ENCODE measurements around the gene STOML2.

Gene STOML2

GRCh38 chr9:35115680-35116538 lies 13.0 kb upstream of the STOML2 start, which contains the start of gene ATOSB:
TSS of gene ATOSB (minus strand) at chr9:35115862. CDS start at chr9:35108274, 7,588 bp downstream.
- Histone ChIP-seq H3K36me3 (ENCODE audit: control insufficient read depth in 2 of 2, insufficient read depth in 1 of 2, low read length in 2 of 2) (no peaks in the 10 kb centered on the region), H3K4me1 (ENCODE audit: control insufficient read depth, insufficient read depth, low read length) (peaks cover 15% of the 10 kb centered on the region), H3K27ac (ENCODE audit: extremely low read depth, low read depth, low read length) (peak within 1 kb of the TSS; percentile 18; the same call in 1 of the 2 replicates), H3K9me3 (ENCODE audit: control insufficient read depth, insufficient read depth, low read depth, low read length) (no peaks in the 10 kb centered on the region), H3K4me3 (ENCODE audit: low read depth, low read length) (peak within 1 kb of the TSS; percentile 48)
- CTCF ChIA-PET = interaction anchor here (0.6 to 6.8 kb wide), 12 partner anchors 18 to 437 kb away, joined by 3 to 58 read pairs (median 4); partner anchors contain the start of genes PIGO and RUSC2
- POLR2A ChIA-PET = interaction anchor here (0.5 to 4.3 kb wide), 17 partner anchors 13 to 1258 kb away, joined by 3 to 92 read pairs (median 4); partner anchors contain the start of genes CCDC107, FANCG, PIGO and RMRP
- TF ChIP-seq ZNF202 (tag by site-specific recombination; IDR thresholded peaks at IDR 0.05; ENCODE audit: borderline replicate concordance) = no peak
- 0 out of 2 replicates have a peak, but pooled peaks have one; percentile 9 for TF ChIP-seq SCRT1 (tag by site-specific recombination; IDR thresholded peaks at IDR 0.05; ENCODE audit: borderline replicate concordance)
- no peak for TF ChIP-seq ZNF621 (tag by site-specific recombination; IDR thresholded peaks at IDR 0.05)
- TF ChIP-seq ZNF280D (tag by site-specific recombination; IDR thresholded peaks at IDR 0.05) = no peak
- TF ChIP-seq ELK4 (IDR thresholded peaks at IDR 0.05; ENCODE audit: borderline replicate concordance, low read depth, low read length) = no peak
- TF ChIP-seq ZNF514 (tag by site-specific recombination; IDR thresholded peaks at IDR 0.05) = no peak
- TF ChIP-seq KLF17 (tag by site-specific recombination; IDR thresholded peaks at IDR 0.05) = no peak
- no peak for TF ChIP-seq ZSCAN18 (tag by site-specific recombination; IDR thresholded peaks at IDR 0.05)
- TF ChIP-seq ZNF677 (tag by site-specific recombination; IDR thresholded peaks at IDR 0.05) = no peak
- no peak for TF ChIP-seq ZNF133 (tag by site-specific recombination; IDR thresholded peaks at IDR 0.05)
- no peak for TF ChIP-seq AEBP2 (tag by site-specific recombination; IDR thresholded peaks at IDR 0.05; ENCODE audit: borderline replicate concordance)
- peak; percentile 76 for TF ChIP-seq ZFHX2 (tag by site-specific recombination; conservative IDR thresholded peaks at IDR 0.05)
- TF ChIP-seq BCL11B (tag by site-specific recombination; IDR thresholded peaks at IDR 0.05; ENCODE audit: low read depth) = no peak
- no peak for TF ChIP-seq ZNF223 (tag by site-specific recombination; IDR thresholded peaks at IDR 0.05)
- TF ChIP-seq IKZF3 (tag by site-specific recombination; IDR thresholded peaks at IDR 0.05) = peak; percentile 83
- TF ChIP-seq ZNF350 (tag by site-specific recombination; IDR thresholded peaks at IDR 0.05) = no peak
- TF ChIP-seq ZNF174 (tag by site-specific recombination; IDR thresholded peaks at IDR 0.05) = no peak
- no peak for TF ChIP-seq MZF1 (tag by site-specific recombination; IDR thresholded peaks at IDR 0.05; ENCODE audit: borderline replicate concordance)
- TF ChIP-seq ZBTB7A (tag by site-specific recombination; IDR thresholded peaks at IDR 0.05; ENCODE audit: low read depth) = 0 out of 2 replicates have a peak, but pooled peaks have one; percentile 12
- no peak for TF ChIP-seq GLI4 (tag by site-specific recombination; IDR thresholded peaks at IDR 0.05)
- no peak for TF ChIP-seq GFI1B (tag by site-specific recombination; IDR thresholded peaks at IDR 0.05)
- TF ChIP-seq SP3 (tag by site-specific recombination; IDR thresholded peaks at IDR 0.05) = peak; percentile 99
- TF ChIP-seq PATZ1 (tag by site-specific recombination; IDR thresholded peaks at IDR 0.05) = 0 out of 2 replicates have a peak, but pooled peaks have one; percentile 61
- no peak for TF ChIP-seq PRDM6 (tag by site-specific recombination; IDR thresholded peaks at IDR 0.05)
